ENCODE results near the gene RGS17. TPM values are rescaled to one million over a fixed set of nuclear protein-coding genes. Genes with fewer than 3 reads are reported as not detected.

RGS17 gene
- total and polyA plus RNA-seq, 2 of the 13 experiments (the other 11 are each of a cell fraction or from before 2014, with no cell fraction given), result 0.04 TPM; not detected in 1

DNA sequence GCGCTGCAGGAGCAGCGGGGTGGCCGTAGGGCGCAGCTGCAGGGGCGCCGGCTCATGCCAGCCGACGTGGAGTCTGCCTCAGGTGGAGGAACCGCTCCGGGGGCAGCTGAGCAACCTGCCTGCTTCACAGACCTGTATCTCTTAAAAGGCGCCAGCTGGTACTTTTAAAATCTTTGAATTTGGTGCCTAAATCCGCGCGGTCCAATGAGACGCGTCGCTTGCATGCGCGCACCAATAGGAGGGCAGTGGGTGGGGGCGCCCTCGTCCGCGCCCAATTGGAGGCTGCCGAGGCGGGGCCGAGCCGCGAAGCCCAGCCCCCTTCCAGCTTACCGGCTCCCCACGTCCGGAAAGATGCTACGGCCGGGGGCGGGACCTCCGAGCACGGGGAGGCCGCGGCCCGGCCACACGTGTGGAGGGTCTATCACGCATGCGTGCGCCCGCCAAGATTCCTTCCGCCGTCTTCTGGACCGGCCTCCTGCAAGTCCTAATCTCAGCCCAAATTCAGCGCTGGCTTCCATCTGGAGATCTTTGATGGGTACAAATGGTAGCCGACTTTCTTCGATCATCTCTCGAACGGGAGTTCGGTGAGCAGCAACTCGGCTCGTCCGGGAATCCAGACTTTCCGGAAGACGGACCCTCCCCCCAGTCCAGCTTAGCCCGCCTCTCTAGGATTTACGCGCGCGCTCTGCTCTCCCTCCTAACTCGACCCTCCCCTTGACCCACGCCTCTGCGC lies 148.0 kb downstream of the RGS17 start, which contains the start of gene FBXO5 (continued):
- TF ChIP-seq ZNF678 (CRISPR knock-in tag; IDR thresholded peaks at IDR 0.05), result no peak; the same call in 1 of the 2 replicates
- TF ChIP-seq, protein P1, sequence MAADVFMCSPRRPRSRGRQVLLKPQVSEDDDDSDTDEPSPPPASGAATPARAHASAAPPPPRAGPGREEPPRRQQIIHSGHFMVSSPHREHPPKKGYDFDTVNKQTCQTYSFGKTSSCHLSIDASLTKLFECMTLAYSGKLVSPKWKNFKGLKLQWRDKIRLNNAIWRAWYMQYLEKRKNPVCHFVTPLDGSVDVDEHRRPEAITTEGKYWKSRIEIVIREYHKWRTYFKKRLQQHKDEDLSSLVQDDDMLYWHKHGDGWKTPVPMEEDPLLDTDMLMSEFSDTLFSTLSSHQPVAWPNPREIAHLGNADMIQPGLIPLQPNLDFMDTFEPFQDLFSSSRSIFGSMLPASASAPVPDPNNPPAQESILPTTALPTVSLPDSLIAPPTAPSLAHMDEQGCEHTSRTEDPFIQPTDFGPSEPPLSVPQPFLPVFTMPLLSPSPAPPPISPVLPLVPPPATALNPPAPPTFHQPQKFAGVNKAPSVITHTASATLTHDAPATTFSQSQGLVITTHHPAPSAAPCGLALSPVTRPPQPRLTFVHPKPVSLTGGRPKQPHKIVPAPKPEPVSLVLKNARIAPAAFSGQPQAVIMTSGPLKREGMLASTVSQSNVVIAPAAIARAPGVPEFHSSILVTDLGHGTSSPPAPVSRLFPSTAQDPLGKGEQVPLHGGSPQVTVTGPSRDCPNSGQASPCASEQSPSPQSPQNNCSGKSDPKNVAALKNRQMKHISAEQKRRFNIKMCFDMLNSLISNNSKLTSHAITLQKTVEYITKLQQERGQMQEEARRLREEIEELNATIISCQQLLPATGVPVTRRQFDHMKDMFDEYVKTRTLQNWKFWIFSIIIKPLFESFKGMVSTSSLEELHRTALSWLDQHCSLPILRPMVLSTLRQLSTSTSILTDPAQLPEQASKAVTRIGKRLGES (CRISPR knock-in tag; IDR thresholded peaks at IDR 0.05; ENCODE audit: borderline replicate concordance), result peak; percentile 68; the same call in 1 of the 2 replicates
- no peak; the same call in 1 of the 2 replicates for TF ChIP-seq GATAD1 (CRISPR knock-in tag; IDR thresholded peaks at IDR 0.05)
- TF ChIP-seq ZMYM2 (CRISPR knock-in tag; IDR thresholded peaks at IDR 0.05), result no peak
- TF ChIP-seq ZNF253 (CRISPR knock-in tag; IDR thresholded peaks at IDR 0.05; ENCODE audit: borderline replicate concordance), result peak; percentile 93
- TF ChIP-seq, protein P2, sequence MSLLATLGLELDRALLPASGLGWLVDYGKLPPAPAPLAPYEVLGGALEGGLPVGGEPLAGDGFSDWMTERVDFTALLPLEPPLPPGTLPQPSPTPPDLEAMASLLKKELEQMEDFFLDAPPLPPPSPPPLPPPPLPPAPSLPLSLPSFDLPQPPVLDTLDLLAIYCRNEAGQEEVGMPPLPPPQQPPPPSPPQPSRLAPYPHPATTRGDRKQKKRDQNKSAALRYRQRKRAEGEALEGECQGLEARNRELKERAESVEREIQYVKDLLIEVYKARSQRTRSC (CRISPR knock-in tag; IDR thresholded peaks at IDR 0.05; ENCODE audit: low read depth), result 0 out of 2 replicates have a peak, but pooled peaks have one; percentile 48
- peak; percentile 13; the same call in 1 of the 2 replicates for TF ChIP-seq ZIK1 (CRISPR knock-in tag; IDR thresholded peaks at IDR 0.05; ENCODE audit: borderline replicate concordance, low read depth)
- TF ChIP-seq MBD4 (IDR thresholded peaks at IDR 0.05; ENCODE audit: borderline replicate concordance, low read length), result no peak
- no peak for TF ChIP-seq ZNF720 (CRISPR knock-in tag; IDR thresholded peaks at IDR 0.05)
- TF ChIP-seq HNRNPL (IDR thresholded peaks at IDR 0.05; ENCODE audit: low read depth, low read length), result peak; percentile 66; the same call in 1 of the 2 replicates
- no peak for TF ChIP-seq DPF2 (CRISPR knock-in tag; IDR thresholded peaks at IDR 0.05; ENCODE audit: borderline replicate concordance, low read depth)
- TF ChIP-seq MXD4 (CRISPR knock-in tag; IDR thresholded peaks at IDR 0.05), result peak; percentile 61; the same call in 1 of the 2 replicates
- TF ChIP-seq MIXL1 (CRISPR knock-in tag; IDR thresholded peaks at IDR 0.05), result 0 out of 2 replicates have a peak, but pooled peaks have one; percentile 10
- no peak for TF ChIP-seq ISX (CRISPR knock-in tag; conservative IDR thresholded peaks at IDR 0.05)
- TF ChIP-seq, protein P3, sequence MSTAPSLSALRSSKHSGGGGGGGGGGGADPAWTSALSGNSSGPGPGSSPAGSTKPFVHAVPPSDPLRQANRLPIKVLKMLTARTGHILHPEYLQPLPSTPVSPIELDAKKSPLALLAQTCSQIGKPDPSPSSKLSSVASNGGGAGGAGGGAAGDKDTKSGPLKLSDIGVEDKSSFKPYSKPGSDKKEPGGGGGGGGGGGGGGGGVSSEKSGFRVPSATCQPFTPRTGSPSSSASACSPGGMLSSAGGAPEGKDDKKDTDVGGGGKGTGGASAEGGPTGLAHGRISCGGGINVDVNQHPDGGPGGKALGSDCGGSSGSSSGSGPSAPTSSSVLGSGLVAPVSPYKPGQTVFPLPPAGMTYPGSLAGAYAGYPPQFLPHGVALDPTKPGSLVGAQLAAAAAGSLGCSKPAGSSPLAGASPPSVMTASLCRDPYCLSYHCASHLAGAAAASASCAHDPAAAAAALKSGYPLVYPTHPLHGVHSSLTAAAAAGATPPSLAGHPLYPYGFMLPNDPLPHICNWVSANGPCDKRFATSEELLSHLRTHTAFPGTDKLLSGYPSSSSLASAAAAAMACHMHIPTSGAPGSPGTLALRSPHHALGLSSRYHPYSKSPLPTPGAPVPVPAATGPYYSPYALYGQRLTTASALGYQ (CRISPR knock-in tag; IDR thresholded peaks at IDR 0.05), result peak; percentile 14; the same call in 1 of the 2 replicates
- TF ChIP-seq ZBTB21 (CRISPR knock-in tag; IDR thresholded peaks at IDR 0.05), result 0 out of 2 replicates have a peak, but pooled peaks have one; percentile 12
- peak; percentile 95; the same call in 1 of the 2 replicates for TF ChIP-seq MYC (CRISPR knock-in tag; IDR thresholded peaks at IDR 0.05; ENCODE audit: borderline replicate concordance)
- TF ChIP-seq, protein P4, sequence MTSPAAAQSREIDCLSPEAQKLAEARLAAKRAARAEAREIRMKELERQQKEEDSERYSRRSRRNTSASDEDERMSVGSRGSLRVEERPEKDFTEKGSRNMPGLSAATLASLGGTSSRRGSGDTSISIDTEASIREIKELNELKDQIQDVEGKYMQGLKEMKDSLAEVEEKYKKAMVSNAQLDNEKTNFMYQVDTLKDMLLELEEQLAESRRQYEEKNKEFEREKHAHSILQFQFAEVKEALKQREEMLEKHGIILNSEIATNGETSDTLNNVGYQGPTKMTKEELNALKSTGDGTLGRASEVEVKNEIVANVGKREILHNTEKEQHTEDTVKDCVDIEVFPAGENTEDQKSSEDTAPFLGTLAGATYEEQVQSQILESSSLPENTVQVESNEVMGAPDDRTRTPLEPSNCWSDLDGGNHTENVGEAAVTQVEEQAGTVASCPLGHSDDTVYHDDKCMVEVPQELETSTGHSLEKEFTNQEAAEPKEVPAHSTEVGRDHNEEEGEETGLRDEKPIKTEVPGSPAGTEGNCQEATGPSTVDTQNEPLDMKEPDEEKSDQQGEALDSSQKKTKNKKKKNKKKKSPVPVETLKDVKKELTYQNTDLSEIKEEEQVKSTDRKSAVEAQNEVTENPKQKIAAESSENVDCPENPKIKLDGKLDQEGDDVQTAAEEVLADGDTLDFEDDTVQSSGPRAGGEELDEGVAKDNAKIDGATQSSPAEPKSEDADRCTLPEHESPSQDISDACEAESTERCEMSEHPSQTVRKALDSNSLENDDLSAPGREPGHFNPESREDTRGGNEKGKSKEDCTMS (CRISPR knock-in tag; conservative IDR thresholded peaks at IDR 0.05), result no peak
- peak; percentile 7; the same call in 1 of the 2 replicates for TF ChIP-seq ZNF879 (CRISPR knock-in tag; IDR thresholded peaks at IDR 0.05)
- TF ChIP-seq ISL2 (CRISPR knock-in tag; IDR thresholded peaks at IDR 0.05), result peak; percentile 7; the same call in 1 of the 2 replicates
